Osteoblast (primary cell): ENCODE measurements around the gene AHCYL1. TPM values are rescaled to one million over a fixed set of nuclear protein-coding genes. Genes with fewer than 3 reads are reported as not detected.

Experiments
- DNase-seq: peaks from one replicate; pipeline ENCODE4 v3.0.0; 2011; ENCODE audit warnings: low spot score, mixed read lengths; ENCODE audit not compliant: insufficient read length; ENCODE audit errors: missing footprints
- H2AFZ ChIP-seq: 2 replicates; pipeline ENCODE4 v1.6.0; 2011; ENCODE audit warnings: mild to moderate bottlenecking, low read length
- H3K27ac ChIP-seq: 2 replicates; pipeline ENCODE4 v1.5.1; 2011; ENCODE audit warnings: mild to moderate bottlenecking, low read depth, low read length, moderate library complexity
- H3K27me3 ChIP-seq: 2 replicates; pipeline ENCODE4 v1.6.0; 2012; ENCODE audit warnings: mild to moderate bottlenecking, control low read depth, inconsistent platforms, low read length, moderate library complexity; ENCODE audit not compliant: insufficient read depth
- H3K36me3 ChIP-seq: 2 replicates; pipeline ENCODE4 v1.5.1; 2011; ENCODE audit warnings: mild to moderate bottlenecking, low read length, control low read depth, moderate library complexity; ENCODE audit not compliant: insufficient read depth
- H3K4me1 ChIP-seq: 2 replicates; pipeline ENCODE4 v1.5.1; 2011; ENCODE audit warnings: mild to moderate bottlenecking, low read length, control low read depth, moderate library complexity; ENCODE audit not compliant: insufficient read depth
- H3K4me2 ChIP-seq: 2 replicates; pipeline ENCODE4 v1.6.0; 2011; ENCODE audit warnings: mild to moderate bottlenecking, low read length; ENCODE audit not compliant: insufficient read depth
- H3K4me3 ChIP-seq: fragments of 200-600 bp; sonication (generic); 3 replicates; pipeline ENCODE4 v1.5.1; 2012; ENCODE audit warnings: mild to moderate bottlenecking, low read length, inconsistent platforms; ENCODE audit not compliant: insufficient read depth
- H3K79me2 ChIP-seq: 2 replicates; pipeline ENCODE4 v1.6.0; 2012; ENCODE audit warnings: mild to moderate bottlenecking, low read length, control low read depth, inconsistent platforms; ENCODE audit not compliant: insufficient read depth
- H3K9me3 ChIP-seq: 2 replicates; pipeline ENCODE4 v1.5.1; 2011; ENCODE audit warnings: low read depth, low read length, control low read depth
- H4K20me1 ChIP-seq: 2 replicates; pipeline ENCODE4 v1.6.0; 2012; ENCODE audit warnings: mild to moderate bottlenecking, low read length, control low read depth; ENCODE audit not compliant: insufficient read depth
- total RNA-seq: library from RNA; depleted of rRNA; stranded (reverse); fragments of >200 nt; gene quantifications from 2 replicates; pipeline ENCODE4 v1.2.3, GENCODE V29; 2012
- TF ChIP-seq, protein P1 (sequence below): IDR thresholded peaks from 2 replicates; pipeline ENCODE4 v1.5.1; 2011; ENCODE audit warnings: mild to moderate bottlenecking, low read depth, low read length, moderate library complexity; ENCODE audit errors: extremely low read depth

AHCYL1 gene
- total RNA-seq, 1 donor, result 56.8 TPM

DNA sequence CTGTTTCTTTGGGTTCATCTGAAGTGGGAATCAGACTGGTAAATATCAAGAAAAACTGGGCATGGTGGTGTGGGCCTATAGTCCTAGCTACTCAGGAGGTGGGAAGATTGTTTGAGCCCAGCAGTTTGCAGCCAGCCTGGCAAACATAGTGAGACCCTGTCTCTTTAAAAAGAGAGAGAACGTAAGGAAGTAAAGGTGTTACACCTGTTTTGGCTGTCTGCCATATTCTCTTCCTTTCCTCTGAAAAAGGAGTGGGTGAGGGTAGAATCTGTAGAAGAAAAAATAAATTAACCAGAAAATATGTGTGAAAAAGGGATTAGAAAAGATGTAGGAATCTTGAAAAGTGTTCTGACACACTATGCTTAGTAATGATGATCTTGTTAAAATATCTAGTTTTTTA is 20.0 kb downstream of the AHCYL1 start:
- peaks cover 48% of the 10 kb centered on the region for H3K4me1 ChIP-seq
- TF ChIP-seq, protein P1, sequence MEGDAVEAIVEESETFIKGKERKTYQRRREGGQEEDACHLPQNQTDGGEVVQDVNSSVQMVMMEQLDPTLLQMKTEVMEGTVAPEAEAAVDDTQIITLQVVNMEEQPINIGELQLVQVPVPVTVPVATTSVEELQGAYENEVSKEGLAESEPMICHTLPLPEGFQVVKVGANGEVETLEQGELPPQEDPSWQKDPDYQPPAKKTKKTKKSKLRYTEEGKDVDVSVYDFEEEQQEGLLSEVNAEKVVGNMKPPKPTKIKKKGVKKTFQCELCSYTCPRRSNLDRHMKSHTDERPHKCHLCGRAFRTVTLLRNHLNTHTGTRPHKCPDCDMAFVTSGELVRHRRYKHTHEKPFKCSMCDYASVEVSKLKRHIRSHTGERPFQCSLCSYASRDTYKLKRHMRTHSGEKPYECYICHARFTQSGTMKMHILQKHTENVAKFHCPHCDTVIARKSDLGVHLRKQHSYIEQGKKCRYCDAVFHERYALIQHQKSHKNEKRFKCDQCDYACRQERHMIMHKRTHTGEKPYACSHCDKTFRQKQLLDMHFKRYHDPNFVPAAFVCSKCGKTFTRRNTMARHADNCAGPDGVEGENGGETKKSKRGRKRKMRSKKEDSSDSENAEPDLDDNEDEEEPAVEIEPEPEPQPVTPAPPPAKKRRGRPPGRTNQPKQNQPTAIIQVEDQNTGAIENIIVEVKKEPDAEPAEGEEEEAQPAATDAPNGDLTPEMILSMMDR, result no peak
- H3K4me2 ChIP-seq, result peak overlapping the region; percentile 76
- H4K20me1 ChIP-seq, result peaks cover 20% of the 10 kb centered on the region
- H3K79me2 ChIP-seq, result peaks cover 73% of the 10 kb centered on the region
- H3K27ac ChIP-seq, result peak overlapping the region; percentile 88
- no peaks in the 10 kb centered on the region for H3K27me3 ChIP-seq
- no peak overlapping the region for H2AFZ ChIP-seq
- DNase-seq, result no peak
- peaks cover 8% of the 10 kb centered on the region for H3K36me3 ChIP-seq
- H3K9me3 ChIP-seq, result no peaks in the 10 kb centered on the region
- H3K4me3 ChIP-seq, result peak overlapping the region; percentile 40

DNA sequence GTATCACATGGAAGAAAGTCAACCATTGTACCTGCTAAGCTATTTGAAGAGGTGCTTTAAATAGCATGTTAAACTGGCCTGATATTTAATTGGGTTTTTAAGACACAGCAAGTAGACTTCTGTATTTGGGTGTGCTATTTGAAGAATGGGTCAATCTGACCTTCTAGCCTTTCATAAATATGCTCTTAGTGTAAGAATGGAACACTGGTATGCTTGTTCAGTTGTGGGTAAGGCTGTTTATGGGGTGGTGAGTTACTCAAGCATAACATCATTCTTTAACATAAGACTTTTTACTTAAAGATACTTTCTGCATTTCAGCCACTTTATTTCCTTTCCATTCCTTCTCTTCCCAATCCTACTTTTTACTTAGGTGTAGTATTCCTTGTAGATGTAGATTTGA is 21.4 kb downstream of the AHCYL1 start:
- no peaks in the 10 kb centered on the region for H3K27me3 ChIP-seq
- TF ChIP-seq, protein P1, result no peak
- no peak overlapping the region for H2AFZ ChIP-seq
- peak overlapping the region; percentile 22 for H3K4me2 ChIP-seq
- no peaks in the 10 kb centered on the region for H3K9me3 ChIP-seq
- peaks cover 62% of the 10 kb centered on the region for H3K79me2 ChIP-seq
- no peak for DNase-seq
- peaks cover 22% of the 10 kb centered on the region for H3K36me3 ChIP-seq
- peak overlapping the region; percentile 88 for H3K27ac ChIP-seq
- H4K20me1 ChIP-seq, result peaks cover 20% of the 10 kb centered on the region
- peaks cover 48% of the 10 kb centered on the region for H3K4me1 ChIP-seq
- H3K4me3 ChIP-seq, result no peak overlapping the region

DNA sequence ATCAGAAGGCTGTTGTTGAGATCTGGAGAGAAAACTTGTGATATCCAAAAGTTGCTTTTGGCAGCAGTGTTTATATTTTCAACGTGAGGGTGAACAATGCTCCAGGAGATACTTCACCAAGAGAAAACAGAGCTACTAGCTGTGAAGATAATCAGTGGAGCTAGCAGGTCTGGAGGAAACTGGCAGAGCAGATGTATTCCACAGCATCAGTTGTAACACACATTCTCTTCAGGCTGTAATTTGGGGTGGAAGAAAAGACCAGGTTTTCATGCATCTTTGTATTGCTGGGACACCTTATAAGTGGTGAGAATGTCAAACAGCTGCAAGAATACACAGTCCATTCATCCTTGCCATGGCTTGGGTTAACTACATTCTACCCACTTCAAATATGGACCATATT is 22.0 kb downstream of the AHCYL1 start:
- peaks cover 58% of the 10 kb centered on the region for H3K79me2 ChIP-seq
- TF ChIP-seq, protein P1, result no peak
- H4K20me1 ChIP-seq, result peaks cover 20% of the 10 kb centered on the region

DNA sequence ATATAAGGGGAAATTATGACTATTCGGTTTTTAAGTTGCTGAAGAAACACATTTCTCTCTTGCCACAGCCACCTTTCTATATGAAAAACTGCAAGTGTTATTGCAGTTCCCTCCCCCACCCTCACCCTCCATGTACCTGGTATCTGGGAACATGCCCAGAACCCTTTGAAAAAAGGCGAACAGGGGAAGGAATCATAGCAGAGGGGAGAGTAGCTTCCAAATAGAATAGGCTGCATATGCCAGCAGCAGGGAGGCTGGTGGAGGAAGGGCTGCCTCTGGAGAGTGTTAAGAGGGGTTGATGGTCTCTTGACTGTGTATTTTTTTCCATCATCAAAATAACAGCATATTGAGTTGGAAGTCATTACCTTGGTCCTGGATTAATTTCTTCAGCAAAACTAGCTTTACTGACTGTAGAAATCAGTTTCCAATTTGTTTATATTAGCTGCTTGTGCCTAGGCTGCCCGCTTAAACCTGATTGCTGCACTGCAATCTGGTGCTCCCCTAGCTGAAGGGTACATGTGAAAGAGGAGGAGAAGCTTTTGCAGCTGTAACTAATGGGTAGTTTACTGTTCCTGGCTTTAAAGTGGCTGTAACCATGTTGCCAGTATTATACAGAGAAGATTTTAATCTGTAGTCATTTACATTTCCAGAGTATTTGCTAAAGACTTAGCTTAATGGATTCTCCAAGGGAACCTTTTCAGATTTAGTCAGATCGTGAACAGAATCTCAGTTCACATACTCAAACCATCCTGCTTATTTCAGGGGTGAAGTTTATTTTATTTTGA is 22.7 kb downstream of the AHCYL1 start:
- Histone ChIP-seq H3K4me2 (no peak overlapping the region), H3K4me1 (peaks cover 45% of the 10 kb centered on the region), H3K79me2 (peaks cover 53% of the 10 kb centered on the region), H3K27ac (no peak overlapping the region), H3K36me3 (peaks cover 35% of the 10 kb centered on the region), H3K9me3 (no peaks in the 10 kb centered on the region), H4K20me1 (peaks cover 20% of the 10 kb centered on the region), H3K4me3 (no peak overlapping the region), H2AFZ (no peak overlapping the region), H3K27me3 (no peaks in the 10 kb centered on the region)
- TF ChIP-seq, protein P1, result no peak
- no peak for DNase-seq

More for the DNA sequence above, 22.0 kb downstream of the AHCYL1 start:
- H3K27me3 ChIP-seq, result no peaks in the 10 kb centered on the region
- DNase-seq, result no peak
- H3K36me3 ChIP-seq, result peaks cover 28% of the 10 kb centered on the region
- H3K4me2 ChIP-seq, result no peak overlapping the region
- peaks cover 48% of the 10 kb centered on the region for H3K4me1 ChIP-seq
- no peaks in the 10 kb centered on the region for H3K9me3 ChIP-seq
- no peak overlapping the region for H3K4me3 ChIP-seq
- no peak overlapping the region for H2AFZ ChIP-seq
- no peak overlapping the region for H3K27ac ChIP-seq
